Adipocyte (in vitro differentiated cells): ENCODE measurements around the gene FCHSD2.

Experiments used
- DNase-seq: peaks from one replicate; pipeline ENCODE4 v3.0.0-alpha.2; 2015; ENCODE audit warnings: low read depth
- H3K27me3 ChIP-seq: replicated peaks from 2 replicates; pipeline ENCODE4 v1.7.0; 2013; ENCODE audit warnings: mild to moderate bottlenecking, low read length, moderate library complexity; ENCODE audit not compliant: control insufficient read depth, insufficient read depth
- H3K36me3 ChIP-seq: 2 replicates; pipeline ENCODE4 v1.7.0; 2013; ENCODE audit warnings: low read length, mild to moderate bottlenecking, moderate library complexity; ENCODE audit not compliant: control insufficient read depth, insufficient read depth, severe bottlenecking
- H3K4me1 ChIP-seq: 2 replicates; pipeline ENCODE4 v1.7.0; 2013; ENCODE audit warnings: mild to moderate bottlenecking, low read length, moderate library complexity; ENCODE audit not compliant: control insufficient read depth, insufficient read depth
- H3K4me3 ChIP-seq: 2 replicates; pipeline ENCODE4 v1.7.0; 2013; ENCODE audit warnings: mild to moderate bottlenecking, low read length, moderate library complexity
- H3K9ac ChIP-seq: 2 replicates; pipeline ENCODE4 v1.7.0; 2013; ENCODE audit warnings: mild to moderate bottlenecking, low read length, moderate library complexity
- H3K9me3 ChIP-seq: 2 replicates; pipeline ENCODE4 v1.7.0; 2013; ENCODE audit warnings: mild to moderate bottlenecking, low read length, moderate library complexity; ENCODE audit not compliant: control insufficient read depth

FCHSD2 gene

DNA sequence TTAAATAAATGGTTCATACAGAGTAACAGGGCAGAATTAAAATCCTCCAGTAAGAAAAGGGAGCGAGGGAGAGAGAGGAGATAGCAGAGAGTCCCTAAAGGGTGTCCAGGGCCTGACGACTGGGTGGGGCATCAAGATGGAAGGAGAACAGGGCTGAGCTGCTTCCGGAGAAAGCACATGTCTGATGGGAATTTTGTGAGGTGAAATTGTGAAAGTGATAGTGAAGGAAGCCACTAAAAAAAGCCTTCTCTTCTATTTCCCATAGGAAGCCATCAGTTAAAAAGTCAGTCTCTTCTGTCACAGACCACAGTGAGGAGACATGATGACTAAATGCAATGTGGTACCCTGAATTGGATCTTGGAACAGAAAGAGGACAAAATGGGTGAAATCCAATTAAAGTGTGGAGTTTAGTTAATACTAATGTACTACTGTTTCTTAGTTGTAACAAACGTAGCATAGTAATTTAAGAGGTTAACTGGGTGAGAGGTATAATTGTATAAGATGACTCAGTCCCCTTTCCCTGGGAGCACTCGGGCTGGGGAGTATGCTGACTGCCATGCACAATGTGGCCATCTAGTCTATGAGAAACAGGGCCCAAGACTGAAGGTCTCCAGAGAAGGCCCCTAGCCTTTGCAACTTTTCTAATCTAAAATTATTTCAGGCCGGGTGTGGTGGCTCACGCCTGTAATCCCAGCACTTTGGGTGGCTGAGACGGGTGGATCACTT is 29.5 kb upstream of the FCHSD2 start:
- Histone ChIP-seq H3K4me3 (no peak overlapping the region), H3K9me3 (no peaks in the 10 kb centered on the region), H3K9ac (no peak overlapping the region), H3K4me1 (peaks cover 5% of the 10 kb centered on the region), H3K27me3 (peaks cover 8% of the 10 kb centered on the region), H3K36me3 (no peaks in the 10 kb centered on the region)
- no peak for DNase-seq

DNA sequence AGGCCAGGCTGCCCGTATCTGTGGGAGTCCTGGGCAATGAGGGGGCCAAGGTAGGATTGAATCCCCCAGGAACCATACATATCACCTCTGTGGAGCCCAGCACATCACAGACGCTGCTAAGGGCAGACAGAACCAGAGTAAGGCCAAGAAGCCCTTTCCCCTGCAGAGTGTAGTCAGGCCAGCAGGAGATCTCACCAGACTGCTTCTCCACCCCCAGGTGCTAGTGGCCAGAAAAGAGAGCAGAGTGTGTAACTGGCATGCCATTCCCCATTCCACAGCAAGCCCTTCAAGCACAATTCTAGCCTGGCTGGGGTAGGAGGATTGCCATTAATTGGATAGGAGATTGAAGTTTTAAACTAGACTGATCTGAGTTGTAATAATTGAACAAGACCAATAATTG is 28.0 kb upstream of the FCHSD2 start:
- Histone ChIP-seq H3K4me3 (no peak overlapping the region), H3K9ac (no peak overlapping the region), H3K9me3 (no peaks in the 10 kb centered on the region), H3K4me1 (peaks cover 5% of the 10 kb centered on the region), H3K36me3 (no peaks in the 10 kb centered on the region), H3K27me3 (peaks cover 8% of the 10 kb centered on the region)
- no peak for DNase-seq

DNA sequence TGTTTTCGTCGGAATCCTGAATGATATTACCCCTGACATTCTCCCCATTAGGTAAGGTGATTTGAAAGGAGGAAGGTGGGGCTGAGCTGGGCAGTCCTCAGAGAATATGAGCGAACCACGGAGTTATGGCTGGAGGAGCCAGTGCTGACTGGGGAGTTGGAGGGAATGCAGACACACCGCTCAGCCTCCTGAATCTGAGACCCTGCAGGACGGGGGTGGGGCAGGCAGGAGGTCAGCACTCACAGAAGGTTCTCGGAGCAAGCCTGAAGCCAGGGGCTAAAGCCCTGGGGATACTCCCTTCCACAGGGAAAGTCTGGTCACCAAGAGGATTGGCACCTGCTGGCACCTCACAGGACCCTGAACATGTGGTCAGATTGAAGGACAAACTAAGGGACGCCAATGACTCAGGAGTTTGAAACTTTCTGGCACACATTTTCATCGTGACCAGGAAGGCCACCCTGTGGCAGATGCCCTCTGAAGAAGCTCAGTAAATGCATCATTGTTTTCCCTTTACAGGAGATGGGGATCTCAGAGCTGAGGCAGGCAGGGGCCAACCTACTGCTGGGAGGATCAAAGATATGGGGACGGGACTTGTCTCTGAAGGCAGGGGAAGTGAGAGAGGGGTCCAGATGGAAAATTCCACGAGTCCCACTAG is 26.9 kb upstream of the FCHSD2 start:
- Histone ChIP-seq H3K9ac (no peak overlapping the region), H3K4me3 (no peak overlapping the region), H3K4me1 (peaks cover 6% of the 10 kb centered on the region), H3K9me3 (no peaks in the 10 kb centered on the region), H3K27me3 (peaks cover 8% of the 10 kb centered on the region), H3K36me3 (no peaks in the 10 kb centered on the region)
- no peak for DNase-seq

DNA sequence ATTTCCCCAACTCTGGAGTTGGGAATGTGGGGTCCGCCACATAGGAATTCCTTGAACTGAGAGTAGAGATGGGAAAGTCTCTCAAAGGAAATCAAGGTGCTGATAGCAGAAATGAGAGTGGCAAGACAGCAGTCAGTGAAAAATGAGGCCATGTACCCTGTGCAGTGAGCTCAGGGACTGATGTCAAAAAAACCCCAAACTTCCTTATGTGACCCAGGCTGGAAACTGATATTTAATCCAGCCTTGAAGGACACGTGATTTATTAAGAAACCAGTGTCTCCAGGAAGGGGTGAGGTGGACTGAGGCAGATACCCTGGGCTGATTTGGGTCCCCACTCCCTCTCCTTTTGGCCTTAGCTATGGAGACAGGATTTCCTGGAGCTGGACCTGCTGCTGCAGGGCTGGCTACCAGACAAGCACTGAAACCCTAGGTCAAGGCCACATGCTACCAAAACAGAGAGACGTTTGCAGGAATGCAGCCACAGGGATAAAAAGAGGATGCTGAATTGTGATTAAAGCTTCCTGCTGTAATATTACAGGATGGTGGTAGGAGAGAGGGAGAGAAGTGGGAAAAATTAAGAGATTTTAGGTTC is 25.3 kb upstream of the FCHSD2 start:
- DNase-seq = no peak
- Histone ChIP-seq H3K36me3 (no peaks in the 10 kb centered on the region), H3K4me1 (peaks cover 14% of the 10 kb centered on the region), H3K9me3 (no peaks in the 10 kb centered on the region), H3K9ac (no peak overlapping the region), H3K4me3 (no peak overlapping the region), H3K27me3 (peaks cover 8% of the 10 kb centered on the region)

DNA sequence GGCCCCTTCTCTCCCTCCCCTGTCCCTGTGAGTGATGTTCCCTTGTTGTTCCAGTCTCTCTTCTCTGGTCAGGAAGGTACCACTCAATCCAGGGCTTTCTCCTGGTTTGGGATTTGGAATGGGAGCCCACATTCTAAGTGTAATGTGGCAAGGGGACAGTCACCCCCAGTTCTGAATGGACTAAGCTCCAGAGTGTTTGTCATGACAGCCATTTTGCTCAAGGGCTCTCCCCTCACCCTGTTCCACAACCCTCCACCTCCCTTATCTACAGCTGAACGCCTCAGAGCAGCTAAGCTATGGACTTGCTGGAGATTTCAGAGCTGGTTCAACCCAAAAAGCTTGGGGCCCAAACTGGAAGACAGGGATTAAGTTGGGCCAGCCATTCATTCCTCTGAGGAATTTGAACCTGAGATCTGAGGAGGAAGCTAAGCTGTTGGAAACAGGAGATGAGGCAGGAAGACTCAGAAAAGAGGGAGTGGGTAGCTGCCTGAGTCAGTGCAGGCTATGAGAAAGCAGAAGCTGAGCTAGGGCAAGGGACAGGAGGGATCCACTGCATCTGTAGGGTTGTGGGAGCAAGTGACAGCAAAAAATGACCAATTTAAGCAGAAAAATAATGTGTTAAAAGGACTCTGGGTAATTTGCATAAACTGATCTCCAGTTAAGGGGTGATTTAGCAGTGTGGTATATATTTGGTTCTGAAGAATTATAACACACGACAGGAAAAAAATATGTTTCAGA is 22.9 kb upstream of the FCHSD2 start:
- peaks cover 9% of the 10 kb centered on the region for H3K4me1 ChIP-seq
- no peak for DNase-seq
- H3K9me3 ChIP-seq = peaks cover 2% of the 10 kb centered on the region
- H3K4me3 ChIP-seq = no peak overlapping the region
- H3K36me3 ChIP-seq = no peaks in the 10 kb centered on the region
- H3K27me3 ChIP-seq = peaks cover 8% of the 10 kb centered on the region
- no peak overlapping the region for H3K9ac ChIP-seq

DNA sequence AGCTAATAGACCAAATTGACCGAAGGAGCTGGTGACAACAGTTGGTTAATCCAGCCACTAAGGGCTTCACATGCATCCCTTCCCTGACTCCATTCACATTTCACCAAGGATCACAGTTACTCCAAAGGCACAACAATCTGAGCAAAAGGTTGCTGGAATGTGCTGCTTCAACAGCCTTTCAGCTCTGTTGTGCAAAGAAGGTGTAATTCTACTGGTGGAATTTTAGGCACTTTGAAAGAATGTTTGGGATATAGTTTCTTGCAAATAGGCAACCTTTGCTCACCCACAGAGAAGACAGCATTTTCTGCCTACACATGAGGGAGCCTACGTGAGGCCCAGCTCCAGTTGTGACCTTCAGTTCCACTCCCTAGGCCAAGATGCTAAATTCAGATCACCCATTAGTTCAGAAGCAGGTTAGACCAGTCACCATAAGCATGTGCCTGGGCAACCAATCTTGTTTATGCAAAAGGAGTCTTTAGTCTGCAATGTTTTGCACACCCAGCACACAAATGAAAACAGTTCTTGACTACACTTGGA is 21.6 kb upstream of the FCHSD2 start:
- Histone ChIP-seq H3K9ac (no peak overlapping the region), H3K4me1 (peaks cover 9% of the 10 kb centered on the region), H3K27me3 (peaks cover 8% of the 10 kb centered on the region), H3K9me3 (peaks cover 2% of the 10 kb centered on the region), H3K4me3 (no peak overlapping the region), H3K36me3 (no peaks in the 10 kb centered on the region)
- DNase-seq = no peak

DNA sequence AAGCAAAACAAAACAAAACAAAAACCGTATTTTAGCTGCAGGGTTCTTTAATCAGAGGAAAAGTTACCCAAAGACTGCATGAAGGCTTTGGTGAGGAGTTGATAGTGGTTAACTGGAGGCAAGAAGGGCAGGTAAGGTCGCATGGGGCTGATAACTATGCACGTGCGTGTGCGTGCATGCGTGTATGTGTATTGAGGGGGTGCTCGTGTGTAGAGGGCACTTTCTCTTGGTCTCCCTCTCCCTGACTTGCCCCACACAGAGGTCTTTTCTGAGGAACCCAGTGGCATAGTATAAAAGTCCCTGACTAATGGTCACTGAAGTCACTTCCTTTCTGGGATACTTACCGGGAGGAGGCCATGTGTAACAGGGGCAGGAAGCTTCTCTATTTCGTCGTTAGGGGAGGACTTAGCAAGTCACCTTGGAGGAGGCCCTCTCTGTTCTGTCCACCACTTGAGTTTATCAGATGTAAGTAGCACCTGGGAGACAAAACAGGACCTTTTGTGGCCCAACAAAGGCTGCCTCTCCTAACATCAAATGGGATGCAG is 20.1 kb upstream of the FCHSD2 start:
- Histone ChIP-seq H3K9ac (no peak overlapping the region), H3K36me3 (no peaks in the 10 kb centered on the region), H3K4me1 (peaks cover 23% of the 10 kb centered on the region), H3K9me3 (peaks cover 2% of the 10 kb centered on the region), H3K27me3 (no peaks in the 10 kb centered on the region), H3K4me3 (no peak overlapping the region)
- no peak for DNase-seq

DNA sequence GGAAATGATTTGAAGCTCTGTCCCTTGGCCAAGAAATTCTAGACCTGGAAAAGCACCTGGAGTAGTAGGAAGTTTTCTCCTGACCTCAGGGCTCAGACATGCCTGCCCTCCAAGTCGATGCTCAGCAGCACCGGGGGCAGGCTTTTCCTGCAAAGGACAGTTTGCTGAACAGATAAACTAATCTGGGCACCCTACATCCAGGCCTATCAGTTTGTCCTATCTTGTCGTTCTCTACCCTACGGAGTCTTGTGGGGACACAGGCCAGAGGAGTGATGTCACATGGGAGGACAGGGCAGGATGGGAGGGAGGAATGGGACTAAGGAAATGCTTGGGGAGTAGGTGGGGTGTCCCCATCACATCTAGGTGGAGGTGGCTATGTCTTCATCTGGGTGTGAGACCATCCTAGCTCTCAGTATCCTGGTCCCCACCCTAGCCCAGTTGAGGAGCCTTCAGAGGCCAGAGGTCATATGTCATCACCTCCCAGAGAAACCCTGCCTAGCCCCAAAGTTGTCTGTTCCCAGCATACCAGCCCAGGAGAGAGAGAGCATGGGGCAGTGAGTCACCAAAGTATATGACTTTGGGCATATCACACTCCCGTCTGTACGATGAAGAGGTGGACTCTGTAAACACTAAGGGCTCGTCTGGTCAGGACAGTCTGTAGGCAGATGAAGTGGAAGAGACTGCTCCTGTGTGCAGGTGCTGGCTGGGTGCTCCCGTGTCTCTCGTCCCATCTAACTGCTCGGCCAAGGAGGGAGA is 18.1 kb upstream of the FCHSD2 start:
- no peaks in the 10 kb centered on the region for H3K27me3 ChIP-seq
- H3K9ac ChIP-seq = no peak overlapping the region
- peaks cover 2% of the 10 kb centered on the region for H3K9me3 ChIP-seq
- no peaks in the 10 kb centered on the region for H3K36me3 ChIP-seq
- H3K4me3 ChIP-seq = no peak overlapping the region
- peaks cover 29% of the 10 kb centered on the region for H3K4me1 ChIP-seq
- no peak for DNase-seq

DNA sequence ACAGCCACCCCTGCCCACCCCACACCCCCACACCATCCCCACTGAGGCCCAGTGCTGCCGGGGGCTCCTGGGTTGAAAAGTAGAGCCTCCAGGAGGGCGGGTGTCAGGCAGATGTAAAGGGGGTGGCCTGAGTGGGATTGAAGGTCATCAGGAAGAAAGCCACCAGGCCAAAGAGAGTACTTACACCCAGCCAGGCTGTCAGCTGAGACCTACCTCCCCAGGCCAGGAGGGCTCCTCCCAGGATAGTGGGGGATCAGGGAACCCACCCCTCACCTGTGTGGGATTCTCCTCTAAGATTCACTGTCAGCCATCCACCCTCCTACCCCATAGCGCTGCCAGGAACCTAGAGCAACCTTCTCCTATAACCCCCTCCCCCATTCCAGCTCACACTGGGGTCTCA is 17.2 kb upstream of the FCHSD2 start:
- H3K9me3 ChIP-seq = peaks cover 2% of the 10 kb centered on the region
- DNase-seq = no peak
- H3K4me3 ChIP-seq = no peak overlapping the region
- H3K27me3 ChIP-seq = no peaks in the 10 kb centered on the region
- peaks cover 29% of the 10 kb centered on the region for H3K4me1 ChIP-seq
- H3K36me3 ChIP-seq = no peaks in the 10 kb centered on the region
- no peak overlapping the region for H3K9ac ChIP-seq

DNA sequence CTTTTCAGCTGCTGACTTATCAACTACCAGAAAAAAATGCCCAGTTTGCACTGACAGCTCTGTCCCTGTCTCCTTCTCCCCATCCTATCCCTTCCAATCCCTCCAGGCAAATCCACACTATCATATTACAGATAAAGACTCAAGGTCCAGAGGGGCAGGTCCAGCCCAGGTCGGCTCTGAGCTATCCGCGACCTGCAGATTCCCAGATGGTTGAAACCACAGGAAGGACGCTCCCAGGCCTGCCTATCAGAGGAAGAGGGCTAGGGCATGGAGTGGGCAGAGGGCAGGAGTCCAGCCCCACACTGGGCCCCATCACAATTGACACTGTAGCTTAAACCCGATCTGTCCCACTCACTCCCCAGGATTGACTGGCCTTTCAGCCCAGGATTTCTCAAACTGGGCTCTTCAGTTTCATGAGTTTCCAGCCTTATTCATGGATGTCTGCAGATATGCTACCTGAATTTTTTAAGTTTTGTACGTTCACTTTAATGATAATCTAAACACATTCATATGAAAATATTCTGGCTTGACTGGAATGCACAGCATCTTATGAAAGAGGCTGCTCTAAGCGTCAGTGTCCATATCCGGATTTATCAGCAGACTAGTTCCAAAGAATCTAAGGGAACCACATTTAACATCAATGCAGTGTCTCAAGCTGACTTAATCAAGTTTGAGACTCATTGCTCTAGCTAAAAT is 16.4 kb upstream of the FCHSD2 start:
- Histone ChIP-seq H3K9ac (no peak overlapping the region), H3K27me3 (no peaks in the 10 kb centered on the region), H3K9me3 (peaks cover 2% of the 10 kb centered on the region), H3K4me3 (no peak overlapping the region), H3K4me1 (peaks cover 23% of the 10 kb centered on the region), H3K36me3 (no peaks in the 10 kb centered on the region)
- peak; percentile 73 for DNase-seq
